Suprapubic skin (tissue), 3 donors: ENCODE results near the gene MORC2.

Source experiments
- CTCF ChIP-seq, 2 donors: fragments of 200-600 bp in 1 of 2; fragments of 450-650 bp in 1 of 2; sonication (generic) in 1 of 2; IDR thresholded peaks; one replicate each; pipeline ENCODE4 v1.5.1; 2016 to 2019; ENCODE audit warnings: antibody characterized with exemption in 2 of 2, mild to moderate bottlenecking in 1 of 2, moderate library complexity in 1 of 2
- POLR2A ChIP-seq, 2 donors: fragments of 450-650 bp; IDR thresholded peaks; one replicate each; pipeline ENCODE4 v1.6.1; 2017; ENCODE audit warnings: antibody characterized with exemption in 2 of 2, mild to moderate bottlenecking in 2 of 2, moderate library complexity in 2 of 2

DNA sequence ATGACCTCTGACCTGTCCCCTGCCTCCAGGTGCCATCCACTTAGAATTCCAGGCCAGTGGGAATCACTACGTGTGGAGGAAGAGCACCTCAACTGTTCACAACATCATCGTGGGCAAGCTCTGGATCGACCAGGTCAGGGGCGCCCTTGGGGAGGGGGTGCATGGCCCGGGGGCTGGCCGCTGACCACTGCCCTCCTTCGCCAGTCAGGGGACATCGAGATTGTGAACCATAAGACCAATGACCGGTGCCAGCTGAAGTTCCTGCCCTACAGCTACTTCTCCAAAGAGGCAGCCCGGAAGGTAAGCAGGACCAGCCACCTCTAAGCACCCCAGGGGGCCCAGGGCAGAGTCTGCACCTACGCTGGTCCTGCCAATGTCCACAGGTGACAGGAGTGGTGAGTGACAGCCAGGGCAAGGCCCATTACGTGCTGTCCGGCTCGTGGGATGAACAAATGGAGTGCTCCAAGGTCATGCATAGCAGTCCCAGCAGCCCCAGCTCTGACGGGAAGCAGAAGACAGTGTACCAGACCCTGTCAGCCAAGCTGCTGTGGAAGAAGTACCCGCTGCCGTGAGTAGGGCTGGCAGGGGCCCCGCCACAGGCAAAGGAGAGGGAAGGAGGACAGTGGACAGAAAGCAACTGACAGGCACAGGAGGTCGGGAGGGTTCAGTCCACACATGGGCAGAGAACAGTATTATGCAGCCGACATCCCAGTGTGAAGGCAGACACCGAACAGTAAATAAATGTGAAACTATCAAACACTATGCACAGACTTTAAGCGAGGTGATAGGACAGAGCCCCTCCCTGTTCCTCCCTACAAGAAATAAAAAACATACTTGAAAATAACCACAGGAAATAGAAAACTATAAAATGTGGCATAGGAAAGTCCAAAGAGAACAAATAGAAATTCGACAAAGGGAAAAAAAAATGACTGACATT is 74.9 kb downstream of the MORC2 start:
- no peak for TF ChIP-seq CTCF (IDR thresholded peaks at IDR 0.05)
- no peak for TF ChIP-seq POLR2A (IDR thresholded peaks at IDR 0.05)
